ENCODE results near the gene OLA1. TPM values are rescaled to one million over a fixed set of nuclear protein-coding genes. Genes with fewer than 3 reads are reported as not detected.

OLA1 gene
- polyA plus RNA-seq, 3 donors: 24.9 to 72.3 (median 71.9) TPM

GRCh38 chr2:174198846-174199564 is 49.3 kb downstream of the OLA1 start:
- H3K27ac Mint-ChIP-seq: no peak overlapping the region
- H3K27me3 Mint-ChIP-seq (ENCODE audit: low read depth in 3 of 3): peaks cover 0 to 1% (median 1%) of the 10 kb centered on the region in 3 donors
- H3K4me1 Mint-ChIP-seq: no peaks in the 10 kb centered on the region
- TF ChIP-seq CTCF (IDR thresholded peaks at IDR 0.05): no peak
- Histone ChIP-seq H3K27me3 (ENCODE audit: control insufficient read depth in 2 of 2, insufficient read depth in 2 of 2, low read length in 2 of 2) (no peaks in the 10 kb centered on the region), H3K36me3 (replicated peaks in 1 of 2; ENCODE audit: control insufficient read depth in 1 of 2, insufficient read depth in 2 of 2, low read length in 2 of 2) (no peaks in the 10 kb centered on the region), H3K4me2 (replicated peaks; ENCODE audit: extremely low read depth, low read length, poor library complexity, severe bottlenecking) (no peak overlapping the region), H2AFZ (ENCODE audit: insufficient read depth, low read depth, low read length, poor library complexity, severe bottlenecking) (no peak overlapping the region), H3K9ac (ENCODE audit: insufficient read depth, low read length, poor library complexity, severe bottlenecking) (no peak overlapping the region), H3K4me1 (ENCODE audit: control insufficient read depth in 1 of 2, insufficient read depth in 2 of 2, low read length in 2 of 2) (no peaks in the 10 kb centered on the region), H3K27ac (ENCODE audit: low read depth in 1 of 2, low read length in 2 of 2) (no peak overlapping the region), H4K20me1 (ENCODE audit: insufficient read depth, low read length) (no peaks in the 10 kb centered on the region), H3K4me3 (replicated peaks in 1 of 3; ENCODE audit: low read depth in 2 of 3, low read length in 3 of 3) (no peak overlapping the region), H3K79me2 (ENCODE audit: insufficient read depth, low read length) (peaks cover 5% of the 10 kb centered on the region), H3K9me3 (replicated peaks in 1 of 2; ENCODE audit: control insufficient read depth in 1 of 2, insufficient read depth in 1 of 2, low read length in 2 of 2) (peaks cover 0 to 3% of the 10 kb centered on the region in 2 donors)
- H3K36me3 Mint-ChIP-seq: peaks cover 7 to 12% of the 10 kb centered on the region in 2 donors
- intact Hi-C loops (cut with micrococcal nuclease): no loop called here
- no peak for DNase-seq
- WGBS (ENCODE audit: insufficient coverage): no CpG with 5 or more reads among the region's 2 CpGs
- H3K9me3 Mint-ChIP-seq: peaks cover 0 to 5% (median under 1%) of the 10 kb centered on the region in 7 donors
- H3K4me3 Mint-ChIP-seq: no peak overlapping the region

- peaks cover 0 to 10% (median 5%) of the 10 kb centered on the region in 7 donors for H3K9me3 Mint-ChIP-seq
Observed at GRCh38 chr2:174195253-174195652, 53.1 kb downstream of the OLA1 start.

More at GRCh38 chr2:174195253-174195652, 53.1 kb downstream of the OLA1 start:
- Mint-ChIP-seq H3K27ac (no peak overlapping the region), H3K4me3 (no peak overlapping the region), H3K4me1 (no peaks in the 10 kb centered on the region), H3K27me3 (ENCODE audit: low read depth in 3 of 3) (peaks cover 0 to 1% (median 0%) of the 10 kb centered on the region in 3 donors), H3K36me3 (peaks cover 13 to 17% of the 10 kb centered on the region in 2 donors)
- no peak overlapping the region for H3K9ac ChIP-seq (ENCODE audit: insufficient read depth, low read length, poor library complexity, severe bottlenecking)
- H3K27ac ChIP-seq (ENCODE audit: low read depth in 1 of 2, low read length in 2 of 2): no peak overlapping the region
- no peak overlapping the region for H2AFZ ChIP-seq (ENCODE audit: insufficient read depth, low read depth, low read length, poor library complexity, severe bottlenecking)
- H3K27me3 ChIP-seq (ENCODE audit: control insufficient read depth in 2 of 2, insufficient read depth in 2 of 2, low read length in 2 of 2): no peaks in the 10 kb centered on the region
- TF ChIP-seq CTCF (IDR thresholded peaks at IDR 0.05): no peak
- peaks cover 0 to 5% of the 10 kb centered on the region in 2 donors for H3K9me3 ChIP-seq (replicated peaks in 1 of 2; ENCODE audit: control insufficient read depth in 1 of 2, insufficient read depth in 1 of 2, low read length in 2 of 2)
- DNase-seq: no peak
- H3K4me1 ChIP-seq (ENCODE audit: control insufficient read depth in 1 of 2, insufficient read depth in 2 of 2, low read length in 2 of 2): no peaks in the 10 kb centered on the region
- peaks cover 5% of the 10 kb centered on the region for H3K79me2 ChIP-seq (ENCODE audit: insufficient read depth, low read length)
- no peaks in the 10 kb centered on the region for H3K36me3 ChIP-seq (replicated peaks in 1 of 2; ENCODE audit: control insufficient read depth in 1 of 2, insufficient read depth in 2 of 2, low read length in 2 of 2)
- intact Hi-C loops (cut with micrococcal nuclease): no loop called here
- H4K20me1 ChIP-seq (ENCODE audit: insufficient read depth, low read length): no peaks in the 10 kb centered on the region
- H3K4me2 ChIP-seq (replicated peaks; ENCODE audit: extremely low read depth, low read length, poor library complexity, severe bottlenecking): no peak overlapping the region
- no peak overlapping the region for H3K4me3 ChIP-seq (replicated peaks in 1 of 3; ENCODE audit: low read depth in 2 of 3, low read length in 3 of 3)
